A549 (cell line): Measurements from ENCODE around the gene SMYD1. TPM values are rescaled to one million over a fixed set of nuclear protein-coding genes. Genes with fewer than 3 reads are reported as not detected.

Source experiments
- ATAC-seq, 2 experiments: fragments of 200-7000 bp in 1 of 2; fragments of >200 bp in 1 of 2; cut with Nextera tagmentation in 1 of 2; cut with Tn5 transposase in 1 of 2; 3 replicates each; pipeline versions ENCODE4 v1.8.0 to v1.9.1; 2018 to 2020; ENCODE audit warnings: mild to moderate bottlenecking in 1 of 2, moderate library complexity in 1 of 2
- CTCF ChIA-PET: fragments of 300-600 bp; sonication (Branson Sonifier 250); formaldehyde crosslinking; extraction: SDS; loops from one replicate; lab custom pipeline; 2021; ENCODE audit warnings: antibody characterized with exemption, inconsistent platforms; lab: Yijun Ruan, JAX
- POLR2A ChIA-PET: fragments of 350-600 bp; formaldehyde crosslinking; extraction: SDS; loops from one replicate; lab custom pipeline; 2021; ENCODE audit warnings: antibody characterized with exemption, inconsistent platforms; lab: Yijun Ruan, JAX
- DNase-seq, 2 experiments: peaks; one replicate each; pipeline versions ENCODE4 v3.0.0 to v3.0.0-alpha.2; 2011 to 2016; ENCODE audit warnings: low read depth in 1 of 2, low spot score in 1 of 2
- FAIRE-seq: peaks from 2 replicates; lab custom pipeline; 2011; peaks lifted over from hg19 to GRCh38; lab: Jason Lieb, UNC
- H3K27ac ChIP-seq, 2 experiments: fragments of >200 bp; sonication (Bioruptor Twin); formaldehyde crosslinking; 3 replicates each; pipeline ENCODE4 v1.5.1; 2016 to 2017
- H3K4me1 ChIP-seq: fragments of >200 bp; sonication (Bioruptor Twin); formaldehyde crosslinking; 3 replicates; pipeline ENCODE4 v1.6.1; 2016
- H3K4me2 ChIP-seq: fragments of >200 bp; sonication (Bioruptor Twin); formaldehyde crosslinking; 3 replicates; pipeline ENCODE4 v1.6.1; 2016
- H3K4me3 ChIP-seq: fragments of >200 bp; sonication (Bioruptor Twin); formaldehyde crosslinking; 3 replicates; pipeline ENCODE4 v1.5.1; 2016
- H3K9me3 ChIP-seq: fragments of >200 bp; sonication (Bioruptor Twin); formaldehyde crosslinking; 3 replicates; pipeline ENCODE4 v1.6.1; 2016
- CHD2 ChIP-seq: fragments of 150-350 bp; IDR thresholded peaks from 2 replicates; pipeline ENCODE4 v1.6.1; 2014; ENCODE audit warnings: low read length; ENCODE audit not compliant: partially characterized antibody
- EHF ChIP-seq: fragments of 250-450 bp; sonication (Bioruptor Pico); IDR thresholded peaks from 2 replicates; pipeline ENCODE4 v1.5.0; 2020; ENCODE audit warnings: mild to moderate bottlenecking
- EHMT2 ChIP-seq: fragments of 200-600 bp; sonication (generic); IDR thresholded peaks from 2 replicates; pipeline ENCODE4 v1.6.1; 2016; ENCODE audit warnings: antibody characterized with exemption, low read depth, mild to moderate bottlenecking, moderate library complexity
- HMGXB4 ChIP-seq: fragments of 250-450 bp; sonication (Bioruptor Pico); IDR thresholded peaks from 2 replicates; pipeline ENCODE4 v1.5.0; 2021; ENCODE audit warnings: mild to moderate bottlenecking, moderate library complexity, borderline replicate concordance
- JUN ChIP-seq, 2 experiments: fragments of >200 bp; sonication (Bioruptor Twin); formaldehyde crosslinking; IDR thresholded peaks; 2 replicates in 1 of 2; 3 replicates in 1 of 2; pipeline ENCODE4 v1.6.1; 2016 to 2017
- KDM1A ChIP-seq: fragments of 200-600 bp; sonication (generic); IDR thresholded peaks from 2 replicates; pipeline ENCODE4 v1.6.1; 2016; ENCODE audit warnings: low read depth, mild to moderate bottlenecking
- MAFK ChIP-seq: fragments of 450-650 bp; IDR thresholded peaks from 2 replicates; pipeline ENCODE4 v1.6.1; 2014; ENCODE audit not compliant: partially characterized antibody
- MAX ChIP-seq: IDR thresholded peaks from 2 replicates; pipeline ENCODE4 v1.6.1; 2012
- NR3C1 ChIP-seq: fragments of >200 bp; sonication (Bioruptor Twin); formaldehyde crosslinking; IDR thresholded peaks from 3 replicates; pipeline ENCODE4 v1.6.1; 2017
- PHF8 ChIP-seq: fragments of 200-600 bp; sonication (generic); IDR thresholded peaks from 2 replicates; pipeline ENCODE4 v1.6.1; 2016; ENCODE audit warnings: low read depth, mild to moderate bottlenecking, antibody characterized with exemption, moderate library complexity, borderline replicate concordance
- POLR2A ChIP-seq: IDR thresholded peaks from 2 replicates; pipeline ENCODE4 v1.6.1; 2012; ENCODE audit warnings: mild to moderate bottlenecking, low read length
- RARB ChIP-seq: fragments of 250-450 bp; sonication (Bioruptor Pico); IDR thresholded peaks from 2 replicates; pipeline ENCODE4 v1.8.0; 2021; ENCODE audit warnings: mild to moderate bottlenecking, moderate library complexity
- REST ChIP-seq: fragments of 200-600 bp; sonication (generic); IDR thresholded peaks from 2 replicates; pipeline ENCODE4 v1.6.1; 2016; ENCODE audit warnings: antibody characterized with exemption, mild to moderate bottlenecking, moderate library complexity
- RNF2 ChIP-seq: fragments of 200-600 bp; sonication (generic); IDR thresholded peaks from 2 replicates; pipeline ENCODE4 v1.6.1; 2016; ENCODE audit warnings: low read depth, mild to moderate bottlenecking, antibody characterized with exemption, moderate library complexity, borderline replicate concordance
- SMC3 ChIP-seq: fragments of >200 bp; sonication (Bioruptor Twin); formaldehyde crosslinking; IDR thresholded peaks from 3 replicates; pipeline ENCODE4 v1.6.1; 2018; ENCODE audit warnings: inconsistent platforms
- SREBF2 ChIP-seq: fragments of 450-650 bp; IDR thresholded peaks from 2 replicates; pipeline ENCODE4 v1.6.1; 2014; ENCODE audit warnings: mild to moderate bottlenecking, moderate library complexity
- ZC3H11A ChIP-seq: fragments of 450-650 bp; IDR thresholded peaks from 2 replicates; pipeline ENCODE4 v1.6.1; 2014; ENCODE audit warnings: antibody characterized with exemption, mild to moderate bottlenecking
- WGBS: methylation state at CpG from one replicate; pipeline ENCODE4 v1.1.6; 2017; ENCODE audit errors: missing lambda C conversion rate; 5-methylcytosine and 5-hydroxymethylcytosine counted together
- polyA plus RNA-seq, 4 experiments: library from polyadenylated mRNA; depleted of rRNA in 3 of 4; stranded (reverse); fragments of >200 nt; fragmentation: RNase III in 1 of 4; extraction: RNeasy Plus Mini Kit Qiagen cat#74134 plus additional on column Dnase treatment in 1 of 4; gene quantifications; 2 replicates in 3 of 4; 3 replicates in 1 of 4; pipeline ENCODE4 v1.2.3, GENCODE V29; 2011 to 2017
- TF ChIP-seq, protein P1 (sequence below): fragments of >200 bp; sonication (Bioruptor Twin); formaldehyde crosslinking; IDR thresholded peaks from 3 replicates; pipeline ENCODE4 v1.5.1; 2016

Gene SMYD1
- polyA plus RNA-seq, 2 of the 4 experiments (the other 2 are of a cell fraction), result not detected

GRCh38 chr2:88113069-88113468 is 45.4 kb downstream of the SMYD1 start:
- no peak for FAIRE-seq
- POLR2A ChIA-PET, result no interaction called here
- WGBS, result 24% methylated on average over 2 of the region's 2 CpGs

GRCh38 chr2:88114889-88115288 is 47.3 kb downstream of the SMYD1 start:
- Histone ChIP-seq H3K4me2 (no peak overlapping the region), H3K4me3 (no peak overlapping the region), H3K9me3 (no peaks in the 10 kb centered on the region), H3K27ac (no peak overlapping the region), H3K4me1 (no peaks in the 10 kb centered on the region)
- ChIA-PET POLR2A (no interaction called here), CTCF (no interaction called here)
- FAIRE-seq (no peak), DNase-seq (no peak), ATAC-seq (no peak)
- TF ChIP-seq CHD2 (no peak), NR3C1 (no peak), RARB (CRISPR knock-in tag) (no peak), RNF2 (no peak), SREBF2 (no peak), PHF8 (no peak), JUN (IDR thresholded peaks at IDR 0.05) (no peak)
- 12% methylated on average over 5 of the region's 5 CpGs for WGBS

More at GRCh38 chr2:88113069-88113468, 45.4 kb downstream of the SMYD1 start:
- DNase-seq (no peak), ATAC-seq (no peak)
- no peak overlapping the region for H3K4me3 ChIP-seq
- CTCF ChIA-PET, result interaction anchor here (1.2 kb wide), 1 partner anchor 53 kb away, joined by 4 read pairs; no protein-coding TSS in a partner anchor
- no peaks in the 10 kb centered on the region for H3K4me1 ChIP-seq
- H3K27ac ChIP-seq, result no peak overlapping the region
- no peak for TF ChIP-seq ZC3H11A
- TF ChIP-seq SREBF2, result no peak
- H3K9me3 ChIP-seq, result no peaks in the 10 kb centered on the region
- no peak overlapping the region for H3K4me2 ChIP-seq

GRCh38 chr2:88115825-88116518 is 48.3 kb downstream of the SMYD1 start:
- H3K4me1 ChIP-seq, result no peaks in the 10 kb centered on the region
- WGBS, result 45% methylated on average over 10 of the region's 10 CpGs
- no peak overlapping the region for H3K4me3 ChIP-seq
- DNase-seq (no peak), ATAC-seq (no peak), FAIRE-seq (no peak)
- H3K27ac ChIP-seq, result no peak overlapping the region
- ChIA-PET CTCF (interaction anchor here (1.1 kb wide), 1 partner anchor 56 kb away, joined by 3 read pairs; no protein-coding TSS in a partner anchor), POLR2A (no interaction called here)
- peak; percentile 1 for TF ChIP-seq MAFK
- no peak for TF ChIP-seq HMGXB4 (CRISPR knock-in tag)
- TF ChIP-seq EHMT2, result no peak
- no peak overlapping the region for H3K4me2 ChIP-seq
- H3K9me3 ChIP-seq, result no peaks in the 10 kb centered on the region

DNA sequence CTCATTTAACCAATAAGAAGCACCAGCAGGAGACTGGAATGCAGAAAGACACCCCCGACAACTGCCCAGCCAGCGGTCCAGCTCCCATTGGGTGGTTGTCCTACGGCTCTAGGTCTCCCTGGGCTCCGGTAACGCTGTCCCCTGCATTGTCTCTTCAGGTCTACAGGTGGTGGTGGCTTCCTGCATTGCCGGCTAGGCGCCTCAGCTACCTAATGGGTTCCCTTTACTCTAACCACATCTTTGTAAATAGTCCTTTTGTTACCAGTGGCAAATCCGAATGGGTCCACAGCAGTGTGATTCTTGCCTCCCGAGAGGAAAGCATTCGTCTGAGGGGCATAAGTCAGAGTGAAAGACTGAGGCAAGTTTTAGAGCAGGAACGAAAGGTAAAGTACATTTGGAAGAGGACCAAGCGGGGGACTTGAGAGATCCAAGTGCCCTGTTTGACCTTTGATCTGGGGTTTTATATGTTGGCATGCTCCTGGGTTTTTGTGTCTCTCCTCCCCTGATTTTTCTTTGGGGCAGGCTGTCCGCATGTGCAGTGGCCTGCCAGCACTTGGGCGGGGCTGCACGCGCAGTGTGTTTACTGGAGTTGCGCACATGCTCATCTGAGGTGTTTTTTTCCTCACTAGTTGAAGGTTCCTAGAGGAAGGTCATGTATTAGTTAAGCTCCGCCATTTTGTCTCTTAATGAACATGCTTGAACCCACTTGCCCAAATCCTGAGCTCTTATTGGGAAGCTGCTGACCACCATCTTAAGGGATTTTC is 49.2 kb downstream of the SMYD1 start:
- Histone ChIP-seq H3K27ac (no peak overlapping the region), H3K4me2 (no peak overlapping the region), H3K9me3 (no peaks in the 10 kb centered on the region), H3K4me1 (no peaks in the 10 kb centered on the region), H3K4me3 (no peak overlapping the region)
- ATAC-seq, result no peak
- 47% methylated on average over 18 of the region's 18 CpGs for WGBS
- ChIA-PET CTCF (interaction anchor here (1.1 to 1.8 kb wide), 3 partner anchors 43 to 57 kb away, joined by 3 to 6 read pairs (median 3); no protein-coding TSS in a partner anchor), POLR2A (no interaction called here)
- no peak for FAIRE-seq
- DNase-seq, result no peak
- TF ChIP-seq KDM1A (no peak), EHF (CRISPR knock-in tag) (no peak), POLR2A (no peak), REST (no peak), MAFK (no peak), HMGXB4 (CRISPR knock-in tag) (no peak), SREBF2 (no peak), SMC3 (no peak), MAX (no peak)
- TF ChIP-seq, protein P1, sequence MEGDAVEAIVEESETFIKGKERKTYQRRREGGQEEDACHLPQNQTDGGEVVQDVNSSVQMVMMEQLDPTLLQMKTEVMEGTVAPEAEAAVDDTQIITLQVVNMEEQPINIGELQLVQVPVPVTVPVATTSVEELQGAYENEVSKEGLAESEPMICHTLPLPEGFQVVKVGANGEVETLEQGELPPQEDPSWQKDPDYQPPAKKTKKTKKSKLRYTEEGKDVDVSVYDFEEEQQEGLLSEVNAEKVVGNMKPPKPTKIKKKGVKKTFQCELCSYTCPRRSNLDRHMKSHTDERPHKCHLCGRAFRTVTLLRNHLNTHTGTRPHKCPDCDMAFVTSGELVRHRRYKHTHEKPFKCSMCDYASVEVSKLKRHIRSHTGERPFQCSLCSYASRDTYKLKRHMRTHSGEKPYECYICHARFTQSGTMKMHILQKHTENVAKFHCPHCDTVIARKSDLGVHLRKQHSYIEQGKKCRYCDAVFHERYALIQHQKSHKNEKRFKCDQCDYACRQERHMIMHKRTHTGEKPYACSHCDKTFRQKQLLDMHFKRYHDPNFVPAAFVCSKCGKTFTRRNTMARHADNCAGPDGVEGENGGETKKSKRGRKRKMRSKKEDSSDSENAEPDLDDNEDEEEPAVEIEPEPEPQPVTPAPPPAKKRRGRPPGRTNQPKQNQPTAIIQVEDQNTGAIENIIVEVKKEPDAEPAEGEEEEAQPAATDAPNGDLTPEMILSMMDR, result no peak
